Urinary bladder (tissue), 4 donors: ENCODE measurements around the gene SORCS3. TPM values are rescaled to one million over a fixed set of nuclear protein-coding genes. Genes with fewer than 3 reads are reported as not detected.
"Not testable (repeated sequence)": the region's sequence is repeated elsewhere in the genome, so short reads cannot be mapped to it uniquely, and the experiment has no call there.

ENCODE experiments used
- DNase-seq: peaks from one replicate; pipeline ENCODE4 v3.0.0-alpha.2; 2015; ENCODE audit errors: extremely low spot score
- H3K27ac ChIP-seq: one replicate; pipeline ENCODE4 v1.5.1; 2013; ENCODE audit warnings: low read depth, mild to moderate bottlenecking, moderate library complexity
- H3K36me3 ChIP-seq: one replicate; pipeline ENCODE4 v1.6.1; 2013; ENCODE audit warnings: mild to moderate bottlenecking, moderate library complexity; ENCODE audit not compliant: insufficient read depth
- H3K4me1 ChIP-seq: one replicate; pipeline ENCODE4 v1.6.1; 2013; ENCODE audit warnings: mild to moderate bottlenecking, moderate library complexity; ENCODE audit not compliant: insufficient read depth
- H3K4me3 ChIP-seq: one replicate; pipeline ENCODE4 v1.5.1; 2013; ENCODE audit warnings: low read depth, low read length
- WGBS: extraction: QIAGEN DNeasy Blood & Tissue Kit; methylation state at CpG from one replicate; pipeline ENCODE4 v1.1.7; 2013; 5-methylcytosine and 5-hydroxymethylcytosine counted together
- polyA plus RNA-seq: library from polyadenylated mRNA; stranded (reverse); fragments of 200-250 nt; gene quantifications from one replicate; pipeline ENCODE4 v1.2.3, GENCODE V29; 2013
- total RNA-seq: library from RNA; depleted of rRNA; stranded (reverse); fragments of >200 nt; gene quantifications from one replicate; pipeline ENCODE4 v1.2.3, GENCODE V29; 2014
- donor health status: healthy with polysubstance abuse.
- donor health status: healthy.

The SORCS3 gene
- total and polyA plus RNA-seq, 2 donors = 0.27 to 1.3 TPM

- Histone ChIP-seq H3K4me3 (no peak overlapping the region), H3K4me1 (no peaks in the 10 kb centered on the region), H3K36me3 (no peaks in the 10 kb centered on the region), H3K27ac (no peak overlapping the region)
- 89% methylated on average over 2 of the region's 2 CpGs for WGBS
- no peak for DNase-seq
These were observed 48.0 kb downstream of the SORCS3 start for GRCh38 chr10:104689105-104689504.

GRCh38 chr10:104689547-104689946 lies 48.5 kb downstream of the SORCS3 start:
- no peak overlapping the region for H3K27ac ChIP-seq
- H3K4me1 ChIP-seq = no peaks in the 10 kb centered on the region
- H3K4me3 ChIP-seq = no peak overlapping the region
- DNase-seq = no peak
- no peaks in the 10 kb centered on the region for H3K36me3 ChIP-seq
- 51% methylated on average over 3 of the region's 3 CpGs for WGBS

GRCh38 chr10:104690101-104690500 lies 49.0 kb downstream of the SORCS3 start:
- Histone ChIP-seq H3K27ac (no peak overlapping the region), H3K4me1 (no peaks in the 10 kb centered on the region), H3K36me3 (no peaks in the 10 kb centered on the region), H3K4me3 (no peak overlapping the region)
- no peak for DNase-seq
- WGBS = 80% methylated on average over 3 of the region's 3 CpGs

GRCh38 chr10:104690959-104691358 lies 49.9 kb downstream of the SORCS3 start:
- Histone ChIP-seq H3K27ac (no peak overlapping the region), H3K36me3 (no peaks in the 10 kb centered on the region), H3K4me1 (no peaks in the 10 kb centered on the region), H3K4me3 (no peak overlapping the region)
- DNase-seq = no peak
- WGBS = 26% methylated on average over 1 of the region's 1 CpG

- H3K4me3 ChIP-seq = no peak overlapping the region
- WGBS = 38% methylated on average over 1 of the region's 1 CpG
- no peaks in the 10 kb centered on the region for H3K4me1 ChIP-seq
- no peak for DNase-seq
- H3K27ac ChIP-seq = no peak overlapping the region
- H3K36me3 ChIP-seq = no peaks in the 10 kb centered on the region
These were observed 53.0 kb downstream of the SORCS3 start for GRCh38 chr10:104694074-104694473.

GRCh38 chr10:104703262-104703661 lies 62.2 kb downstream of the SORCS3 start:
- H3K4me3 ChIP-seq, H3K36me3 ChIP-seq, H3K27ac ChIP-seq, H3K4me1 ChIP-seq, DNase-seq: not testable (repeated sequence)
- 84% methylated on average over 4 of the region's 4 CpGs for WGBS

GRCh38 chr10:104706886-104707285 lies 65.8 kb downstream of the SORCS3 start:
- no peak for DNase-seq
- H3K27ac ChIP-seq = no peak overlapping the region
- H3K4me1 ChIP-seq = no peaks in the 10 kb centered on the region
- WGBS = 76% methylated on average over 4 of the region's 4 CpGs
- no peaks in the 10 kb centered on the region for H3K36me3 ChIP-seq
- H3K4me3 ChIP-seq = no peak overlapping the region

GRCh38 chr10:104707602-104708459 lies 66.7 kb downstream of the SORCS3 start:
- no peaks in the 10 kb centered on the region for H3K36me3 ChIP-seq
- 40% methylated on average over 4 of the region's 4 CpGs for WGBS

GRCh38 chr10:104711302-104711721 lies 70.2 kb downstream of the SORCS3 start:
- Histone ChIP-seq H3K4me3 (no peak overlapping the region), H3K36me3 (no peaks in the 10 kb centered on the region), H3K4me1 (no peaks in the 10 kb centered on the region), H3K27ac (no peak overlapping the region)
- DNase-seq = no peak
- WGBS = 16% methylated on average over 3 of the region's 3 CpGs

More at GRCh38 chr10:104707602-104708459, 66.7 kb downstream of the SORCS3 start:
- no peaks in the 10 kb centered on the region for H3K4me1 ChIP-seq
- no peak overlapping the region for H3K27ac ChIP-seq
- no peak overlapping the region for H3K4me3 ChIP-seq
- no peak for DNase-seq

GRCh38 chr10:104730593-104730992 lies 89.5 kb downstream of the SORCS3 start:
- not testable (repeated sequence) for DNase-seq, H3K4me1 ChIP-seq, H3K36me3 ChIP-seq, H3K4me3 ChIP-seq, H3K27ac ChIP-seq
- 82% methylated on average over 2 of the region's 2 CpGs for WGBS

GRCh38 chr10:104731192-104731591 lies 90.1 kb downstream of the SORCS3 start:
- WGBS = 82% methylated on average over 3 of the region's 3 CpGs
- no peak overlapping the region for H3K27ac ChIP-seq
- DNase-seq = no peak
- no peak overlapping the region for H3K4me3 ChIP-seq
- no peaks in the 10 kb centered on the region for H3K4me1 ChIP-seq
- H3K36me3 ChIP-seq = no peaks in the 10 kb centered on the region

- Histone ChIP-seq H3K27ac (no peak overlapping the region), H3K4me3 (no peak overlapping the region), H3K36me3 (no peaks in the 10 kb centered on the region), H3K4me1 (no peaks in the 10 kb centered on the region)
- DNase-seq = no peak
- WGBS = 42% methylated on average over 3 of the region's 3 CpGs
These were observed 91.1 kb downstream of the SORCS3 start for GRCh38 chr10:104732222-104732621.

GRCh38 chr10:104734433-104734832 lies 93.3 kb downstream of the SORCS3 start:
- WGBS = 29% methylated on average over 2 of the region's 2 CpGs

GRCh38 chr10:104735036-104735756 lies 94.1 kb downstream of the SORCS3 start:
- Histone ChIP-seq H3K4me3 (no peak overlapping the region), H3K36me3 (no peaks in the 10 kb centered on the region), H3K27ac (no peak overlapping the region), H3K4me1 (no peaks in the 10 kb centered on the region)
- 16% methylated on average over 14 of the region's 14 CpGs for WGBS
- DNase-seq = no peak

More at GRCh38 chr10:104734433-104734832, 93.3 kb downstream of the SORCS3 start:
- Histone ChIP-seq H3K4me3 (no peak overlapping the region), H3K27ac (no peak overlapping the region), H3K36me3 (no peaks in the 10 kb centered on the region), H3K4me1 (no peaks in the 10 kb centered on the region)
- DNase-seq = no peak
